B cell (primary cell): Measurements from ENCODE around the gene ZNF281. TPM values are rescaled to one million over a fixed set of nuclear protein-coding genes. Genes with fewer than 3 reads are reported as not detected.

Source experiments
- ATAC-seq: fragments of 200-7000 bp; cut with Tn5 transposase; one replicate; pipeline ENCODE4 v1.10.0; 2021; ENCODE audit warnings: low read depth, mild to moderate bottlenecking, moderate number of reproducible peaks, moderate library complexity
- CTCF ChIA-PET: fragments of 350-600 bp; sonication (Branson Sonifier 250); formaldehyde crosslinking; loops from one replicate; lab custom pipeline; 2021; ENCODE audit warnings: antibody characterized with exemption, inconsistent platforms; lab: Charles Lee
- POLR2A ChIA-PET: fragments of 350-600 bp; sonication (Branson Sonifier 250); formaldehyde crosslinking; loops from one replicate; lab custom pipeline; 2021; ENCODE audit warnings: antibody characterized with exemption; lab: Charles Lee
- DNase-seq: peaks from one replicate; pipeline ENCODE4 v3.0.0; 2013
- H2AFZ ChIP-seq: 2 replicates; pipeline ENCODE4 v1.6.1; 2012; ENCODE audit warnings: mild to moderate bottlenecking, low read depth, low read length; ENCODE audit not compliant: insufficient read depth, poor library complexity, severe bottlenecking
- H3K27ac ChIP-seq, 2 donors: 1 replicate in 1 of 2; 2 replicates in 1 of 2; pipeline ENCODE4 v1.5.1; 2012 to 2013; ENCODE audit warnings: low read length in 2 of 2, mild to moderate bottlenecking in 2 of 2, moderate library complexity in 1 of 2
- H3K27me3 ChIP-seq, 4 experiments: fragments of 200-600 bp in 1 of 4; sonication (generic) in 1 of 4; replicated peaks in 1 of 4; 1 replicate in 2 of 4; 2 replicates in 2 of 4; pipeline versions ENCODE4 v1.6.1 to v1.7.0; 2013 to 2016; ENCODE audit warnings: low read length in 3 of 4, mild to moderate bottlenecking in 2 of 4, mixed read lengths in 1 of 4, moderate library complexity in 1 of 4; ENCODE audit not compliant: insufficient read depth in 4 of 4, control insufficient read depth in 3 of 4; ENCODE audit errors: control extremely low read depth in 1 of 4
- H3K36me3 ChIP-seq, 2 experiments: replicated peaks in 1 of 2; 1 replicate in 1 of 2; 2 replicates in 1 of 2; pipeline versions ENCODE4 v1.6.1 to v1.7.1; 2013; ENCODE audit warnings: low read length in 1 of 2; ENCODE audit not compliant: insufficient read depth in 2 of 2, control insufficient read depth in 1 of 2; ENCODE audit errors: control extremely low read depth in 1 of 2, extremely low read depth in 1 of 2
- H3K4me1 ChIP-seq, 2 donors: fragments of 200-600 bp in 1 of 2; sonication (generic) in 1 of 2; 1 replicate in 1 of 2; 2 replicates in 1 of 2; pipeline versions ENCODE4 v1.5.1 to v1.6.1; 2013 to 2017; ENCODE audit warnings: low read length in 2 of 2; ENCODE audit not compliant: control insufficient read depth in 2 of 2, insufficient read depth in 2 of 2
- H3K4me2 ChIP-seq: replicated peaks from 2 replicates; pipeline ENCODE3; 2012; ENCODE audit warnings: mild to moderate bottlenecking, low read depth, low read length; ENCODE audit not compliant: poor library complexity, severe bottlenecking
- H3K4me3 ChIP-seq, 5 experiments: fragments of 200-600 bp in 1 of 5; sonication (generic) in 1 of 5; 1 replicate in 3 of 5; 2 replicates in 2 of 5; pipeline versions ENCODE4 v1.5.1 to v1.7.0; 2011 to 2016; ENCODE audit warnings: low read length in 4 of 5, mild to moderate bottlenecking in 4 of 5, low read depth in 2 of 5, control low read depth in 1 of 5, moderate library complexity in 1 of 5; ENCODE audit not compliant: insufficient read depth in 1 of 5; ENCODE audit errors: control extremely low read depth in 1 of 5, extremely low read depth in 1 of 5
- H3K79me2 ChIP-seq: fragments of 200-600 bp; sonication (generic); one replicate; pipeline ENCODE4 v1.6.0; 2016; ENCODE audit warnings: low read length; ENCODE audit not compliant: control insufficient read depth, insufficient read depth
- H3K9ac ChIP-seq: fragments of 200-600 bp; sonication (generic); 2 replicates; pipeline ENCODE4 v1.6.1; 2017; ENCODE audit warnings: mild to moderate bottlenecking, low read length, moderate library complexity
- H3K9me3 ChIP-seq, 3 donors: one replicate each; pipeline versions ENCODE4 v1.6.1 to v1.7.1; 2013; ENCODE audit warnings: low read length in 2 of 3; ENCODE audit not compliant: control insufficient read depth in 2 of 3, insufficient read depth in 1 of 3; ENCODE audit errors: control extremely low read depth in 1 of 3
- H4K20me1 ChIP-seq: 2 replicates; pipeline ENCODE4 v1.6.0; 2012; ENCODE audit warnings: mild to moderate bottlenecking, low read length; ENCODE audit not compliant: insufficient read depth, control insufficient read depth, poor library complexity, severe bottlenecking
- H3K27ac Mint-ChIP-seq: one replicate; pipeline ENCODE4 v1.8.0; 2021; ENCODE audit warnings: mixed read lengths
- H3K27me3 Mint-ChIP-seq: one replicate; pipeline ENCODE4 v1.8.0; 2021; ENCODE audit warnings: mixed read lengths
- H3K4me1 Mint-ChIP-seq: one replicate; pipeline ENCODE4 v1.8.0; 2021; ENCODE audit warnings: mixed read lengths
- H3K4me3 Mint-ChIP-seq: one replicate; pipeline ENCODE4 v1.8.0; 2021; ENCODE audit warnings: mixed read lengths
- H3K9me3 Mint-ChIP-seq: one replicate; pipeline ENCODE4 v1.8.0; 2022; ENCODE audit warnings: mixed read lengths; ENCODE audit not compliant: insufficient read depth
- EZH2 ChIP-seq: IDR thresholded peaks from 2 replicates; pipeline ENCODE4 v1.6.1; 2012; ENCODE audit warnings: borderline replicate concordance, low read depth, mild to moderate bottlenecking, moderate library complexity, low read length; ENCODE audit not compliant: insufficient read depth, poor library complexity, severe bottlenecking
- WGBS: methylation state at CpG from one replicate; pipeline ENCODE4 v1.1.5; 2013; ENCODE audit warnings: missing lambda C conversion rate; ENCODE audit not compliant: insufficient coverage; 5-methylcytosine and 5-hydroxymethylcytosine counted together
- intact Hi-C: fragments of 100-400 bp; cut with micrococcal nuclease; formaldehyde crosslinking; loops from one replicate; pipeline ENCODE4 v1.10.0; 2022
- polyA plus RNA-seq: library from polyadenylated mRNA; depleted of rRNA; stranded (reverse); fragments of >200 nt; gene quantifications from 2 replicates; pipeline ENCODE4 v1.2.3, GENCODE V29; 2012
- total RNA-seq, 2 donors: library from RNA; stranded (reverse); fragments of 120-200 nt in 1 of 2; gene quantifications; 1 replicate in 1 of 2; 2 replicates in 1 of 2; pipeline versions ENCODE4 v1.2.3 to v1.2.4, GENCODE V29; 2013 to 2022
- TF ChIP-seq, protein P1 (sequence below): fragments of 200-600 bp; IDR thresholded peaks from one replicate; pipeline ENCODE4 v1.8.0; 2022; ENCODE audit warnings: antibody characterized with exemption, mild to moderate bottlenecking

Gene ZNF281
- total and polyA plus RNA-seq, 2 donors (not counting 1 experiment from before 2014, with no cell fraction given) = 3.8 to 23.5 TPM

DNA sequence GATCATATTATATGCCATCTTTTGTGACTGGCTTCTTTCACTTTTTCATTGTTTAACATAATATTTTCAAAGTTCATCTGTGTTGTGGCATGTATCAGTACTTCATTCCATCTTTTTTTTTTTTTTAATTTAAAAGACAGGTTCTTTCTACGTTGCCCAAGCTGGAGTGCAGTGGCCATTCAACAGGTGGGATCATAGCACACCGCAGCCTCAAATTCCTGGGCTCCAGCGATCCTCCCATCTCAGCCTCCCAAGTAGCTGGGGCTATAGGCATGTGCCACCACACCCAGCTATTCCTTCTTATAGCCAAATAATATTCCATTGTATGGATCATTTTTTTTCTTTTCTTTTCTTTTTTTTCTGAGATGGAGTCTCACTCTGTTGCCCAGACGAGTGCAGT, 34.6 kb upstream of the ZNF281 start:
- ChIA-PET CTCF (no interaction called here), POLR2A (no interaction called here)
- intact Hi-C loops = no loop called here
- H3K9me3 ChIP-seq = no peaks in the 10 kb centered on the region
- H3K4me3 Mint-ChIP-seq = no peak overlapping the region
- H3K9me3 Mint-ChIP-seq = no peaks in the 10 kb centered on the region
- whole genome bisulfite sequencing = 100% methylated on average over 2 of the region's 4 CpGs
- no peak overlapping the region for H3K4me3 ChIP-seq
- ATAC-seq (no peak), DNase-seq (no peak)
- H3K36me3 ChIP-seq = no peaks in the 10 kb centered on the region
- H3K27ac Mint-ChIP-seq = no peak overlapping the region
- peaks cover 7% of the 10 kb centered on the region for H3K4me1 Mint-ChIP-seq
- TF ChIP-seq, protein P1, sequence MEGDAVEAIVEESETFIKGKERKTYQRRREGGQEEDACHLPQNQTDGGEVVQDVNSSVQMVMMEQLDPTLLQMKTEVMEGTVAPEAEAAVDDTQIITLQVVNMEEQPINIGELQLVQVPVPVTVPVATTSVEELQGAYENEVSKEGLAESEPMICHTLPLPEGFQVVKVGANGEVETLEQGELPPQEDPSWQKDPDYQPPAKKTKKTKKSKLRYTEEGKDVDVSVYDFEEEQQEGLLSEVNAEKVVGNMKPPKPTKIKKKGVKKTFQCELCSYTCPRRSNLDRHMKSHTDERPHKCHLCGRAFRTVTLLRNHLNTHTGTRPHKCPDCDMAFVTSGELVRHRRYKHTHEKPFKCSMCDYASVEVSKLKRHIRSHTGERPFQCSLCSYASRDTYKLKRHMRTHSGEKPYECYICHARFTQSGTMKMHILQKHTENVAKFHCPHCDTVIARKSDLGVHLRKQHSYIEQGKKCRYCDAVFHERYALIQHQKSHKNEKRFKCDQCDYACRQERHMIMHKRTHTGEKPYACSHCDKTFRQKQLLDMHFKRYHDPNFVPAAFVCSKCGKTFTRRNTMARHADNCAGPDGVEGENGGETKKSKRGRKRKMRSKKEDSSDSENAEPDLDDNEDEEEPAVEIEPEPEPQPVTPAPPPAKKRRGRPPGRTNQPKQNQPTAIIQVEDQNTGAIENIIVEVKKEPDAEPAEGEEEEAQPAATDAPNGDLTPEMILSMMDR = no peak
- TF ChIP-seq EZH2 = no peak
- no peaks in the 10 kb centered on the region for H3K79me2 ChIP-seq
- H4K20me1 ChIP-seq = no peaks in the 10 kb centered on the region
- no peaks in the 10 kb centered on the region for H3K27me3 ChIP-seq
- H3K4me2 ChIP-seq = no peak overlapping the region
- no peak overlapping the region for H2AFZ ChIP-seq
- H3K4me1 ChIP-seq = no peaks in the 10 kb centered on the region
- no peak overlapping the region for H3K27ac ChIP-seq
- no peak overlapping the region for H3K9ac ChIP-seq
- no peaks in the 10 kb centered on the region for H3K27me3 Mint-ChIP-seq

DNA sequence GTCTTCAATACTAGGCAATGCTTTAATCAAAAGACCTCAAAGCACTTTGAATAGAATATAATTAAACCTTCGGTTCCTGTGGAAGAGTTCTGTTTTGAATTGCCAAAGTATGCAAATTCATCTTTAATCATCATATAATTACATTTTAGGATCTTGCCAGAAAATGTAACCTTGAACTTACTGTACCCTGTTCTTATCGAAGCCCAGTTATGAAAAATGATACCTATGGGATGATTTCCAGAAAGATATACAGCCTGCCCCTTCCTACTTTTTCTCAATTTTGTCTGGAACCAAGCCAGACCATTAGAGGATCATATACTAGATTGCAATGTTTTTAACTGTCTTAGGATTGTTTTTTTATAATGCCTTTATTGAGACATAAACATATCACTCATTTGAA, 34.0 kb upstream of the ZNF281 start:
- CTCF ChIA-PET = no interaction called here
- intact Hi-C loops = no loop called here

More for the DNA sequence above, 34.0 kb upstream of the ZNF281 start:
- H3K9me3 ChIP-seq = no peaks in the 10 kb centered on the region
- H3K4me1 ChIP-seq = no peaks in the 10 kb centered on the region
- POLR2A ChIA-PET = no interaction called here
- DNase-seq = no peak
- no peak overlapping the region for H2AFZ ChIP-seq
- Mint-ChIP-seq H3K27ac (no peak overlapping the region), H3K27me3 (no peaks in the 10 kb centered on the region), H3K4me1 (peaks cover 6% of the 10 kb centered on the region), H3K9me3 (no peaks in the 10 kb centered on the region), H3K4me3 (no peak overlapping the region)
- no peaks in the 10 kb centered on the region for H3K79me2 ChIP-seq
- no CpG with 5 or more reads among the region's 2 CpGs for WGBS
- no peak overlapping the region for H3K4me2 ChIP-seq
- no peaks in the 10 kb centered on the region for H3K36me3 ChIP-seq
- no peak overlapping the region for H3K4me3 ChIP-seq
- TF ChIP-seq, protein P1 = no peak
- TF ChIP-seq EZH2 = no peak
- no peak for ATAC-seq
- H3K27me3 ChIP-seq = no peaks in the 10 kb centered on the region
- no peak overlapping the region for H3K27ac ChIP-seq
- no peak overlapping the region for H3K9ac ChIP-seq
- no peaks in the 10 kb centered on the region for H4K20me1 ChIP-seq
